HUDEP-2 (cell line): ENCODE measurements around the gene CUX1.

Experiments
- DNase-seq, 76 experiments: peaks; one replicate each; lab custom pipeline; 2025; ENCODE audit not compliant: unreplicated experiment in 76 of 76; lab: John Stamatoyannopoulos, UW

Gene CUX1

DNA sequence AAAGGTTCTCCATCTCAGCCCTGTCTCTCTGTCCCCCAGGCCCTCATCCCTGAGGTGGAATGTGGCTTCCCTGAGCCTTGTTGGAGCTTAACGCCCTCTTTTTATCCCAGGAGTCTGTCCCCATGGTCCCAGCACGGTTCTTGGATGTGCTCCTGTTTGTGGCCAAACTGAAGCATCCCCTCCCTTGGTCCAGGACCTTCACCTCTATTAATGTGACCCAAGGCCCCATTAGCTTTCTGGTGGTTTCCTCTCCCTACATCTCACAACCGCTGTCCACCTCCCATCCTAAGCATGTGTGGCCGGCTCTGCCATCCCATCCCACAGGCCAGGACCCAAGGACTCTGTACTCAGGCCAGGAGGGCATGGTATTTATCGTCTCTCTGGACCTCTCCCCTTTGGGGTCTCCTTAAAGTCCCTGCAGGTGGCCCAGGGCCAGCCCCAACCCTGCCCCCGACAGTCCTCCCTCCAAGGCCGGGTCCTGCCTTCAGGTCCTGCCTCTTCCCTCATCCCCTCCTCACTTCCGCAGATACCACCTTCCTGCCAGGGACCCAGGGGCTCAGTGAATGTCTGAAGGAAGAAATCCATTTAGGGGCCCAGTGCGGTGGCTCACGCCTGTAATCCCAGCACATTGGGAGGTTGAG, 453.9 kb downstream of the CUX1 start:
- DNase-seq = no peak

DNA sequence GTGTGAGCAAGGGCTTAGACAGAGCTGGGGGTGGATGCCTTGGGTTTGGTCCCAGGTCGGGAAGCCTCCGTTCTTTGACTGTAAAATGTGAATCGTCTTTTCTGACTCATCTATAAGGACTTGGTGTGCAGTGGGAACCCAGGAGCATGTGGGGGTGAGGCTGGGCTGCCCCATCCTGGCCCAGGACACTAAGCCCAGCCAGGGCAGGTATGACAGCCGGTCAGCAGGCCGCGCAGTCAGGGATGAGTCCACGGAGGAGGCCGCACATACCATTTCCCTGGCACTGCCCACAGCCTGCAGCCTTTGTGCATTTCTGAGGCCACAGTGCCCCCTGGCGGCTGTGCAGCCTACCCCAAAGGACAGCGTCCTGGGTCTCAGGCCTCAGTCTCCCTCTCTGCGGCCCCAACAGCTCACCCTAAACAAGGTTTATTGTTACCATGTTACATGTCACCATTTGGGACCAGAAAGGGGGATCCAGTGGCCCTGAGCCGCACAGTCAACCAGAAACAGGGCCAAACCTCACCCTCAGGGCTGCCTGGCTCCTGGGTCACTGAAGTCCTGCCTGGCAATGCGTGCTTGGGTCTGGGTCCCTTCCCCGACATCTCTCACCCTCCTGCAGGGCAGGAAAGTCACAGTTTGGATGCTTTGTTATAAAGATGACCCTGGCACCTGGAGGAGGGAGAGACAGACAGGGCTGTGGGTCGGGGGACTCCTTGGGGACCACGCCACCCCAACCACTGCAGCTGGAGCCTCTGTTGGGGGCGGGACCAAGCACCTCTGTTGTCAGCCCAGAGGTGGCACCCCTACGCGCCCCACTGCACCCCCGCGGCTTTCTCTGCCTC, 454.9 kb downstream of the CUX1 start:
- DNase-seq = peak in 54 of 76 experiments; percentile 8 to 71 (median 41)

DNA sequence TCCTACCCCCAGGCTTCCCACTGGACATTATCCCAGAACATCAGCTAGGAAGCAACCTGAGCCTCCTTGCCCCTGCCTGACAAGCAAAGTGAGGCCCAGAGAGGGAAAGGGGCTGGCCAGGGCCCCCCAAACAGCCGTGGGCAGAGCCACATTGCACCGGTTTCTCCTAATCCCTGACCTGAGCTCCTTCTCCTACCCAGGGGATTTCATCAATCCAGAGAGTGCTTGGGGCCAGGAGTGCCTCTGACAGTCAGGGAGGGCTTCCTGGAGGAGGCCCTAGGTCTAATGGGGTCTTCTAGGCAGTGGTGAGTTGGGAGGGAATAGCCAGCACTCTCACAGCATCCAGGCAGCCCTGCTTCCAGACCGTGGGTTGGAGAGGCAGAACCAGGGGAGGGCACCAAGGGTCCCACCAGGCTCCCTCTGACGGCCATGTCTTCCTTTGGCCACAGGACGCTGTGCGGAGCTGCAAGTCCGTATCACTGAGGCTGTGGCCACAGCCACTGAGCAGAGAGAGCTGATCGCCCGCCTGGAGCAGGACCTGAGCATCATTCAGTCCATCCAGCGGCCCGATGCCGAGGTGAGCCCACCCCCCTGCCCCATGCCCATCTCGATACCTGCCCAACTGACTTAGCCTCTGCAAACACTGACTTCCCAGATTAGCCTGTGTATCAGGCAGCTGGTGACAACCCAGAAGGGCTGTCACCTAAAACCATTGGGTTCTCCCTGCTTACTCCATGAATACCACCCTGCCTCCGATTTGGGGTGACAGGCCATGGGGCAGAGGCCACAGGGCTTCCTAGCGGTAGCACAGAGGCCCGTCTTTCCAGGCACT, 455.7 kb downstream of the CUX1 start:
- DNase-seq = no peak

DNA sequence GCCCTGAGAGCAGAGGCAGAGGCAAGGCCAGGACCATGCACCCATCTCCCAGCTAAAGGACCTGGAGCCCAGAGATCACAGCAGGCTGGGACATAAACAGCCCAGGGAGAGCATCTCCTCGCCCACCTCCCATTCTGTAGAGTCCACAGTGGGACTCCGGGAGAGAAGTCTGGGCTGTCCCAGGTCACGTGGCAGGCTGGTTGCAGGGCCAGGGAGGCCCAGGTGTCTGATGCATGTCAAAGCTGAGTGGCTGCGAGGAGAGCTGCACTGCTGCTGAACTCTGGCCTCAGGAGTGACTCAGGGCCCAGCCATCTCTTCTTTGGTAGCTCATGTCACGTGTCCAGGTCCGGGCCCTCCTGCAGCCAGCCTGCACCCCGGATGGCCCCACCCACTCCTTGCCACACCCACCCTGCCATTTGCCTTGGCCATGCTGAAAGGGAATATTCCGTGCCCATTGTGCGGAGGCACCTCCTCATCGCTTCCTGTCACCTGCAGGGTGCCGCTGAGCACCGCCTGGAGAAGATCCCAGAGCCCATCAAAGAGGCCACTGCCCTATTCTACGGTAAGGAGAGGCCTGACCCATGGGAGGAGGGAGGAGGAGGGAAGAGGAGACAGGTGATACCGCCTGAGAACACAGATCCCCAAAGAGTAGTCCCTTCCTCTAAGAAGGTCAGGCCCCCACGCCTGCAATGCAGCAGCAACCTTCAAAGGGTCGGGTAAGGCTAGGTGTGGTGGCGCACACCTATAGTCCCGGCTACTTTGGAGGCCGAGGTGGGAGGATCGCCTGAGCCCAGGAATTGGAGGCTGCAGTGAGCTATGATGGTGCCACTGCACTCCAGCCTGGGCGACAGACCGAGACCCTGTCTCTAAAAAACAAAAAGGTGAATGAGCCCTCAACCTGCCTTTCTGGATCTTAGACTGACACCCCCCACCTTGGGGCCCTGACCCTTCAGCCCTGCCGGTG, 456.6 kb downstream of the CUX1 start:
- no peak for DNase-seq

DNA sequence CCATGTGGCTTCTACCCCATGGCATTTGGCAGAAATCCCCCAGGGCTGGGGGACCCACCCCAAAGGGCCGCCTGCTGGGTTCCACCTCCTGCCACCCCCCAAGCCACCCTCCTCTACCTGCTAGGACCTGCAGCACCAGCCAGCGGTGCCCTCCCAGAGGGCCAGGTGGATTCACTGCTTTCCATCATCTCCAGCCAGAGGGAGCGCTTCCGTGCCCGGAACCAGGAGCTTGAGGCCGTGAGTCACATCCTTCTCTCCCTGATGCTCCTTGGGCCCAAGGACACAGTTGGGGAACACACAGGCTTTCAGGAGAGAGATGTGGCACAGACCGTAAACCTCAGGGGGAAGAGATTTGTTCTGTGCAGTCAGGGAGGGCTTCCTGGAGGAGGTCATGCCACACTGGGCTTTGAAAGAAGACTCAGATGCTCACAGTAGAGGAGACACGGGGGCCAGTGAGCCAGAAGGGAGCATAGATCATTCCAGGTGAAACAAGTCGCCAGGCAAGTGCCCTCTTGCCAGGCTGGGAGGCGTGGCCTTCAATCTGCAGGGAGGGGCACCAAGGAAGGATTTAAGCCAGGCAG, 457.8 kb downstream of the CUX1 start:
- DNase-seq = no peak

DNA sequence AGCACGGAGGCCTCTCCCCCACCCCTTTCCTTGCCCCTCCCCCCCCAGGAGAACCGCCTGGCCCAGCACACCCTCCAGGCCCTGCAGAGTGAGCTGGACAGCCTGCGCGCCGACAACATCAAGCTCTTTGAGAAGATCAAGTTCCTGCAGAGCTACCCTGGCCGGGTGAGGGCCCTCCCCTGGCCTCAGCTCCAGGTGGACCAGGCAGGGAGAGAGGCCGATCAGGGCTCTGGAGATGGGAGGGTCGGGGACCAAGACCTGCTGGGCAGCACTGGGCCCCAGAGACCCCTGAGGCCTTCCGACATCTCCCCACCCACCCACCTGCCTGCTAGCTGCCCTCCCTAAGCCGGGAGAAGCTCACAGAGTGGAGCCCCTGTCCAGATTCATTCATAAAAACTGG, 460.5 kb downstream of the CUX1 start:
- DNase-seq = no peak

DNA sequence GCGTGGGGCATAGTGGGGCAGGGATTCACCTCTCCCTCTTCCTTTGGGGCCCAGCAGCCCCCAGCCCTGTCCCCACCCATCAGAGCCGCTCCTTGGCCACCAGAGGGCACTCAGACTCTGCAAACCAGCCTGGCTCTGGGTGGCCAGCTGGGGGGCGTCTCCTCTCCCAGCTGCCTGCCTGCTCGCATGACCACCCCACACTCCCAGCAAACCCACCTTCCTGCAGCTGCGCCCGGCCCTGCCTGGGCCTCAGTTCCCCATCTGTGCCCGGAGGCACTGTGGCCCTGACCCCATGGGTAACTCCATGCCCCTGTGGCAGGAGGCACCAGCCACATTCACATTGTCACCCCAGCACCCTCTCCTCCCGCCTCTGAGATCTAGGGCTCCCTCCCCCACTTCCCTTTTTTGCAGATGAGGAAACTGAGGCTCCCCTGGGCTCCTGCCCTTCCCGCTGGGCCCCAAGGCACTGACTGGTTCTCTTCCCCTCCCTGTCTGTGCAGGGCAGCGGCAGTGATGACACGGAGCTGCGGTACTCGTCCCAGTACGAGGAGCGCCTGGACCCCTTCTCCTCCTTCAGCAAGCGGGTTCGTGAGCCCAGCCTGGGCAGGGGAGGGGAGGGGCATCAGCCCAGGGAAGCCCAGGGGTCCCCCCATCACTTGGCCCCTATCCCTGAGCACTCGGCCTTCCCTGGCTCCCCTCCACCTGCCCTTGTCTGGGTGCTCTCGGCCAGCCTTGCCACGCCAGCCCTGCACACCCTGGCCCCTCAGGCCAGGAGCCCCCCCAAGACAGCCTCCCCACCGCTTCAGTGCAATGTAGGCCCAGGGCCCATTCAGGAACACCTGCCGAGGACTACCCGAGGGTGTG, 462.3 kb downstream of the CUX1 start:
- DNase-seq = peak in 33 of 76 experiments; percentile 3 to 47 (median 20)

DNA sequence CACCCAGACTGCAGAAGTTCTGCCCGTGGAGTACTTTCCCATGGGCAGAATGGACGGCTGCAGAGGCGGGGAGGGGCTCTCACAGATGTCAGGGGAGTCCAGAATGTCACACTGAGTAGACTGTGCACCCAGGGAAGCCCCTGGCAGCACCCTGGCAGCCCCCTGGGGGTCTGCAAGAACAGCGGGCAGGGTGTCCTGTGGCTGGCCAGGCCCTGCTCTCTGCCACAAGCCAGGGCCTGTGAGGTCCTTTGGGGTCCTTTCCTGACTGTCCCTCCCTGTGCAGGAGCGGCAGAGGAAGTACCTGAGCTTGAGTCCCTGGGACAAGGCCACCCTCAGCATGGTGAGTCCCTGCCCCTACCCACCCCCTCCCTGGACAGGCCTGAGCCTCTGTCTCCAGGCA, 463.1 kb downstream of the CUX1 start:
- DNase-seq = no peak

DNA sequence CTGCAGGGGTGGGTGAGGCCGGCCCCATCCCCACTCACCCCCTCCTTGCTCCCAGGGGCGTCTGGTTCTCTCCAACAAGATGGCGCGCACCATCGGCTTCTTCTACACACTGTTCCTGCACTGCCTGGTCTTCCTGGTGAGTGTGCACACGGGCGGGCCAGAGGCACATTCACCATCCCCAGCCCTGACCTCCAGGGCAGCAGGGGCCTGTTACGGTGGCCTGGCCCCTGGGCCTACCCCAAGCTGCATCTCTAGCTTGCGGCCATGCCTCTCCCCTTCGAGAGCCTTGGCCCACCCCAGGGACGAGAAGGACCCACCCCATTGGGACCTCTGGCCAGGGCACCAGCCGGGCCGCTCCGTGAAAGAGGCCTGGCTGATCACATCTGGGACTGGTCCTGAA, 464.4 kb downstream of the CUX1 start:
- no peak for DNase-seq

DNA sequence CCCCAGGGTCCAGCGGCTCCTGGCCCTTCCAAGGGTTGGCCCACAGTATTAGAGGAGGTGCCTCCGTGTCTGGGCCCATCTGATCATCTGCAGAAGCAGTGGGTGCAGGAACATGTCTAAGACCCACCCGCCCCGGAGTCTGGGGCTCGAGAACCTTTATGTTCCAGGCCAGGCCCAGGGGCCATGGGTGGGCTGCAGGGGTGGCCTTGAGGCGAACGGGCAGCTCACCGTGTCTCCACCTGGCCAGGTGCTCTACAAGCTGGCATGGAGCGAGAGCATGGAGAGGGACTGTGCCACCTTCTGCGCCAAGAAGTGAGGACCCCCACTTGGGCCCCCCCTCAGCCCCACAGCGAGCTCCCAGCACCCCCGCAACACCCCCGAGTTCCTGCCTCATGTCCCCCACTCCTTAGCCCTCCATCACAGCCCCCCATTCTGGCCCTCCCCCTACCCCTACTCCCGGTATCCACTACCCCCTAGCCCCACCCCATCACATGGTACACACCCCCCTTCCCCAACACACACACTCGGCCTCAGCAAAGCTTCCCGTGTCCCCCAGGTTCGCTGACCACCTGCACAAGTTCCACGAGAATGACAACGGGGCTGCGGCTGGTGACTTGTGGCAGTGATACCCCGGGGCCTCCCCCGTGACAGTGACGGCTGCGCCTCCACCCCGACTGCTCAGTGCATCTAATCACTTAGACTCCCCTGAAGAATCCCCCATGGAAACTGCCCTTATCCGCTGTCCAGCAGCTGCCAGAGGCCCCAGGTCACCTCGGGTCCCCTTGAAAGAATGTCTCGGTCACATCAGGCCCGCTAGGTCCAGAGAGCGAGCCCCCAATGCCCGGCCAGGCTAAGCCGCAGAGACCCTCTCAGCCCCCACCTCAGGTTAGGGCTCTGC, 465.3 kb downstream of the CUX1 start:
- DNase-seq = no peak

DNA sequence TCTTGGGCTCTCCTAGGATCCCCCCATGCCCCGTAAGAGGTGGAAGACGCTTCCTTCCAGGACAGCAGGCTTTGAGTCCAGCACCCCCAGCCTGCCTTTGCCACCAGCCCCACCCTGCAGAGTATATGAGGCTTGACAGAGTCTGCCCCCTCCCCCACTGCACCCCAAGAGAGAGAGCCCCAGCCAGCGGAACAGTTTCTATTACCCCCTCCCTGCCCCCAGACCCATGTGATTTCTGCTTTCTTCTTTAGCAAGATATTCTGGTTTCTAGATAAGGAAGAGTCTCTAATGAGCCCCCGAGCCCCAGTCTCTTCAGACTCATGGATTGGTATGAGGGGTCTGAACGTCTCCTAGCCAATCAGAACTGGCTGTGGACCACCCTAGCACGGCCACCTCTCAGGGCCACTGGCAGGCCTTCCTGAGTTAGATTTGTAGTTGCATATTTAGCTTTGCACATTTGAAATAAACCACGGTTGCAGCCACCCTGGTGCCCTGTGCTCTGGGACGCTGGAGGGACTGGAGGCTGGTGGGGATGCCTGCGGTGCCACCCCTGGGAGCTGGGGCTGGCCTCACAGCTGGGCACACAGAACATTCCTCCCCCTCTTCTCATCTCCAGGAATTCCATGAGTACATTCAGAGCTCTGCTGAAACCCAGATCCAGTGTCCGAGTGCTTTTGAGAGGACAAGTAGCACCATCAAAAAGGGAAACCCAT, 466.2 kb downstream of the CUX1 start:
- DNase-seq = no peak

DNA sequence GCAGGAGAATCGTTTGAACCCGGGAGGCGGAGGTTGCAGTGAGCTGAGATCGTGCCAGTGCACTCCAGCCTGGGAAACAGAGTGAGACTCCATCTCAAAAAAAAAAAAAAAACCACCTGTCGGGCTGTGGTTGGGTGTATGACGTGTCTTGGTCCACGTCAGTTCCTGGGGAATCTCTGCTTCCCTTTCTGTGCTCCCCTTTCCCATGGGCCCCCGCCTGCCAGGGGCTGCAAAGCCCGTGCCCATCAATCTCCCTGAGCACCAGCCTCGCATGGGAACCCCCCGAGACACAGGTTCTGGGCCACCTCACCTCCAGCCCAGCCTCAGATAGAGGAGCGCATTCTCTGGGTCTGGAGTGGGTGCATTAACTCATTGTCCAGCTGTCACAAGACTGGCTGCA, 467.0 kb downstream of the CUX1 start:
- DNase-seq = no peak

DNA sequence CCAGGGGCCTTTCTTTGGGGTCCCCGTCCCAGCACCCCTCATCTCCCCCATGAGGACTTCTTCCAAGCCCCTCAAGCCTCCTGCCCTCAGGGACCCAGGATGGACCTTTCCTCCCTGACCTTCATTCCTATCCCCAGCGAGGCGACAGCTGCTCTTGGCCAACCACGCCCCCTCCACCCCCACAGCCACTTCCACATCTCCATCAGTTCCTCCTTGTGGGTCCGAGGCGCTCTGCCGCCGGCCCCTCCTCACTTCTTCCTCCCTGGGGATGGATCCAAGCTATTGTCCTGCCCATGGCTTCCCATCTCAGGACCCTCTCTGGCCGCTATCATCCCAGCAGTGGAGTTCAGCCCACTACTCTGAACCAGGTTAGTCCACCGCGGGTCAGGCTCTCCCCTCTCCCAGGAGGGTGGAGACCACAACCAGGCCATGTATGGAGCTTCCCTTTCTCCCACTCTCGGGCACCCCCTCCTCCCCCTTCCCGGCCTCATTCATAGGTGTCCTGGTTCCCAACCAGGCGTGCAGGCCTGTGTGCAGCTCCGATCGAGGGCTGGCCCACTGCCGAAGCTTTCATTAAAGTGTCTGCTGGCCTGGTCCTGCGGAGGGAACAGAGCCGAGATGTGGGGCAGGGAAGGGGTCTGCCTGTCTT, 467.6 kb downstream of the CUX1 start:
- peak in 1 of 76 experiments; percentile 5 for DNase-seq

DNA sequence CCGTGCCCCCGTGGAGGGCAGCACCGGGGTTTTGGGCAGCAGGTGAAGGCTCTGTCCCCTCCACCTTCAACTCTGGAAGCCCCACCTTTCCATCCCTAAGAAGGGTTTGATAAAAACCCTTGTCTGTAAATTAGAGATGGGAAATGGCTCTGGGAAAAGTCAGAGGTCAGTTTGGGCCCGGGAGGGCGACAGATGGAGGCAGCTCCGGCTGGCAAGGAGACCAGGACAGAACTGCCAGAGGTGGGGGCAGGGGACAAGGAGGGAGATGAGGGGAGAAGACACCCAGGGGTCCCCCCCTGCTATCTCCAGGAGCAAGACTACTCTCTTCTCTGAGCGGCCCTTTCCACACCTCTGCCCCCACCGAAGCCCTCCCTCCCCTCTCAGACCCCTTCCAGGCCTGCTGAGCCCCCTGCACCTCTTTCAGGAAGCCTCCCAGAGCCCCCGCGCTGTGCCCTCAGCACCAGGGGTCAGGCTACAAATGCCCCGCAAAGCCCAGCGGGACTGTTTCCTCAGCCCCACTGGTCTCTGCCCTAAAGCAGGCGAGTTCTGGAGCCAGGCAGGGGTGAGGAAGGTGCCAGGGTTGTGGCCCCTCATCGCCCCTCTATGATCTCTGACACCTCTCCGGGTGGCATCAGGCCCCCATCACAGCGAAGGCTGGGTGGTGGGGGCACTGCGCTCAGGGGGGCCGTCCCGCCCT, 468.3 kb downstream of the CUX1 start:
- no peak for DNase-seq

DNA sequence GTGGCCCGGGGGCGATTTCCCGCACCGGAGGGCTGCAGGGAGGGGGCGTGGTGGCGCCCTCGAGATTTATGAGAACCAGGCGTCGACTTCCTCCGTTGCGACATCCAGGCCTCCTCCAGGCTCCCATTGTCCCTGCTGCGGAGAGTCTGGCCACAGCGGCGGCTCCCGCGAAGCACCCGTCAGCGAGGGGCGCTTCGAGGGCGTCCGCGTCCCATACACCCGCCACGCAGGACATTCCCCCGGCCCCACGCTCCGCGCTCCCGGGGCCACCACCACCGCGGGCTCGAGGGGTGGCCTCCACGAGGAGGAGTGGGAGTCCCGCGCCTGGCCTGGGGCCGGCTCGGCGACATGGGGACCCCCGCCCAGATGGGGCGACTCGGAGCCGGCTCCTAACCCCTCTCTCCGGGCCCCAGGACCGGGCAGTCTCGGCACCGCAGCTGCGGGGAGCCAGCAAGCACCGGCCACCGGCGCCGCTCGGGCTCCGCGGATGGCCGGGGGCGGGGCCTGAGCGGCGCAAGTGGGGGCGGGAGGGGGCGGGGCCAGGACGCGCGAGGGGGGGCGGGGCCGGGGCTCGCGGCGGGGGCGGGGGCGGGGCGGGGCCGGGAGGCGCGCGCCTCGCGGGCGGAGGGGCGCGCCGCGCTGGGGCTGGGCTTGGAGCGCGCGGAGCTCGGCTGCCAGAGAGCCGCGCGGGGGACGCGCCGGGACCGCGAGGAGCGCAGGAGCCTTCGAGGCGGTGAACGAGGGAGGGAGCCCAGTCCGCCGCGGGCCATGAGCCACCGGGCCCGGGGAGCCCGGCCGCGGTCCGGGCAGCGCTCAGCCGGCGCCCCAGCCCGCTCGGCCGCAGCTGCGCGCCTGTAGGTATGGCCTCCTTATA, 469.0 kb downstream of the CUX1 start, which contains the start of gene SH2B2:
SH2B2 (plus strand) TSS at position 632 of the 874 bp plus-strand sequence. CDS start 13,683 bp downstream, outside the sequence.
- DNase-seq = peak in 23 of 76 experiments; percentile 5 to 54 (median 23)
